ENCODE results near the gene CERS6.

The CERS6 gene

DNA sequence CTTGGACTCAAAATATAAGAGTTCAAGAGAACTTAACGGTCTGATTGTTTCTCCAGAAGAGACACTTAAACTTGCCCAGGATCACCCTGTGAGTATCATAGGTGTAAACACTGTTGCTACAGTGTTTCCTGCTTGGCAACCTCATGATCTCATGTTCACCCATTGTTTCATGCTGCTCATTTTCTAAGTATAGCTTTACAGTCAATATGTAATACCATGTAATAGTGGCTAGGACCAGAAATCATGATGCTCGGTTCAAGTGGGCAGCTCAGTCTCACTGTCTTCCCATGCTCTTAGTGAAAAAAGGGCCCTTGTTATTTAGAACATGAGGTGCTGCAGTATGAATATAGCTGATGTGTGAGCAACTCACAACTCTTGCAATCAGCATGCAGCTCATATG is 157.5 kb downstream of the CERS6 start:
- Histone ChIP-seq H3K4me1 (ENCODE audit: control insufficient read depth, insufficient read depth, low read length) (no peaks in the 10 kb centered on the region), H3K36me3 (ENCODE audit: control insufficient read depth in 2 of 2, insufficient read depth in 1 of 2, low read length in 2 of 2) (no peaks in the 10 kb centered on the region), H3K27ac (ENCODE audit: extremely low read depth, low read depth, low read length) (no peak overlapping the region), H3K4me3 (ENCODE audit: low read depth, low read length) (no peak overlapping the region), H3K9me3 (ENCODE audit: control insufficient read depth, insufficient read depth, low read depth, low read length) (no peaks in the 10 kb centered on the region)
- TF ChIP-seq ZNF157 (tag by site-specific recombination; IDR thresholded peaks at IDR 0.05): no peak
- TF ChIP-seq GLI2 (tag by site-specific recombination; IDR thresholded peaks at IDR 0.05; ENCODE audit: borderline replicate concordance, low read depth): no peak
- TF ChIP-seq, protein P1, sequence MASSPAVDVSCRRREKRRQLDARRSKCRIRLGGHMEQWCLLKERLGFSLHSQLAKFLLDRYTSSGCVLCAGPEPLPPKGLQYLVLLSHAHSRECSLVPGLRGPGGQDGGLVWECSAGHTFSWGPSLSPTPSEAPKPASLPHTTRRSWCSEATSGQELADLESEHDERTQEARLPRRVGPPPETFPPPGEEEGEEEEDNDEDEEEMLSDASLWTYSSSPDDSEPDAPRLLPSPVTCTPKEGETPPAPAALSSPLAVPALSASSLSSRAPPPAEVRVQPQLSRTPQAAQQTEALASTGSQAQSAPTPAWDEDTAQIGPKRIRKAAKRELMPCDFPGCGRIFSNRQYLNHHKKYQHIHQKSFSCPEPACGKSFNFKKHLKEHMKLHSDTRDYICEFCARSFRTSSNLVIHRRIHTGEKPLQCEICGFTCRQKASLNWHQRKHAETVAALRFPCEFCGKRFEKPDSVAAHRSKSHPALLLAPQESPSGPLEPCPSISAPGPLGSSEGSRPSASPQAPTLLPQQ (tag by site-specific recombination; IDR thresholded peaks at IDR 0.05): no peak
- TF ChIP-seq, protein P2, sequence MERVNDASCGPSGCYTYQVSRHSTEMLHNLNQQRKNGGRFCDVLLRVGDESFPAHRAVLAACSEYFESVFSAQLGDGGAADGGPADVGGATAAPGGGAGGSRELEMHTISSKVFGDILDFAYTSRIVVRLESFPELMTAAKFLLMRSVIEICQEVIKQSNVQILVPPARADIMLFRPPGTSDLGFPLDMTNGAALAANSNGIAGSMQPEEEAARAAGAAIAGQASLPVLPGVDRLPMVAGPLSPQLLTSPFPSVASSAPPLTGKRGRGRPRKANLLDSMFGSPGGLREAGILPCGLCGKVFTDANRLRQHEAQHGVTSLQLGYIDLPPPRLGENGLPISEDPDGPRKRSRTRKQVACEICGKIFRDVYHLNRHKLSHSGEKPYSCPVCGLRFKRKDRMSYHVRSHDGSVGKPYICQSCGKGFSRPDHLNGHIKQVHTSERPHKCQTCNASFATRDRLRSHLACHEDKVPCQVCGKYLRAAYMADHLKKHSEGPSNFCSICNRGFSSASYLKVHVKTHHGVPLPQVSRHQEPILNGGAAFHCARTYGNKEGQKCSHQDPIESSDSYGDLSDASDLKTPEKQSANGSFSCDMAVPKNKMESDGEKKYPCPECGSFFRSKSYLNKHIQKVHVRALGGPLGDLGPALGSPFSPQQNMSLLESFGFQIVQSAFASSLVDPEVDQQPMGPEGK (tag by site-specific recombination; IDR thresholded peaks at IDR 0.05): no peak
- no peak for TF ChIP-seq TSHZ1 (tag by site-specific recombination; IDR thresholded peaks at IDR 0.05; ENCODE audit: borderline replicate concordance)
- no peak for TF ChIP-seq ZNF214 (tag by site-specific recombination; IDR thresholded peaks at IDR 0.05; ENCODE audit: borderline replicate concordance)
- TF ChIP-seq ZNF501 (tag by site-specific recombination; IDR thresholded peaks at IDR 0.05): no peak
- ChIA-PET CTCF (interaction anchor here (1.2 kb wide), 1 partner anchor 10 kb away, joined by 3 read pairs; no protein-coding TSS in a partner anchor), POLR2A (no interaction called here)

DNA sequence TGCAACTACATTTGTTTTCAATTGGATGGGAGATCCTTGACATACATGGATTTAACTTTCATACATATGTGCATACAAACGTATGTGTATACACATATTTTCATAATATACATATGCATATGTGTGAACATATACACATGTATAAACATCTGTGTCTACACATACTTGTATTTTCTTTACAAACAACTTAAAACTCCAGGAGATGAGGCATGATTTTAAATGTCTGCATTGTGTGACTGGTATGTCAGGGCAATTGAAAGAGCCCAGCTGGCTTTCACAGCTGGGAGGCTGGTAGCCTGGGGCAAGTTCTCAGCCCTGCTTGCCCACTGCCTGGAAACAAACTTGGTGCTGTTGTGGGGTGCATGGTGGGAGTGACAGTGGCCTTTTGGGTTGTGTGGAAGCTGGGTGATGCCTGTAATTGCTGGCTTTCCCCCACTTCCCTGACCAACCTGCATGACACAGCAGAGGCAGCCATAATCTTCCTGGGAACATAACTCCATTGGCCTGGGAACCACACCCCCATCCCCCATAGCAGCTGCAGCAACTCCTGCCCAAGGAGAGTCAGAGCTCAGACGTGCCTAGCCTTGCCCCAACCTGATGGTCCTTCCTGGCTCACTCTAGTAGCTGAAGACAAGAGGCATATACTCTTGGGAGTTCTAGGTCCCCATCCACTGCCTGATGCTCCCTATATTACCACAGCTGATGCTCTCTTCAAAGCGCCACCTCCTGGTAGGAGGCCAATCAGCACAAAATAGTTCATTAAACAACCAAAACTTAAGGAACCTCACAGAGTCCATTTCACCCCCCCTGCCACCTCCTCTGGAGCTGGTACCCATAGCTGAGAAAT is 158.3 kb downstream of the CERS6 start:
- no peaks in the 10 kb centered on the region for H3K9me3 ChIP-seq (ENCODE audit: control insufficient read depth, insufficient read depth, low read depth, low read length)

GRCh38 chr2:168620554-168620953 is 164.5 kb downstream of the CERS6 start:
- Histone ChIP-seq H3K27ac (ENCODE audit: extremely low read depth, low read depth, low read length) (no peak overlapping the region), H3K9me3 (ENCODE audit: control insufficient read depth, insufficient read depth, low read depth, low read length) (no peaks in the 10 kb centered on the region), H3K4me3 (ENCODE audit: low read depth, low read length) (no peak overlapping the region), H3K36me3 (ENCODE audit: control insufficient read depth in 2 of 2, insufficient read depth in 1 of 2, low read length in 2 of 2) (no peaks in the 10 kb centered on the region), H3K4me1 (ENCODE audit: control insufficient read depth, insufficient read depth, low read length) (no peaks in the 10 kb centered on the region)
- ChIA-PET CTCF (interaction anchor here (0.7 kb wide), 1 partner anchor 259 kb away, joined by 3 read pairs; no protein-coding TSS in a partner anchor), POLR2A (no interaction called here)
- TF ChIP-seq RBAK (tag by site-specific recombination; IDR thresholded peaks at IDR 0.05): no peak
- TF ChIP-seq, protein P3, sequence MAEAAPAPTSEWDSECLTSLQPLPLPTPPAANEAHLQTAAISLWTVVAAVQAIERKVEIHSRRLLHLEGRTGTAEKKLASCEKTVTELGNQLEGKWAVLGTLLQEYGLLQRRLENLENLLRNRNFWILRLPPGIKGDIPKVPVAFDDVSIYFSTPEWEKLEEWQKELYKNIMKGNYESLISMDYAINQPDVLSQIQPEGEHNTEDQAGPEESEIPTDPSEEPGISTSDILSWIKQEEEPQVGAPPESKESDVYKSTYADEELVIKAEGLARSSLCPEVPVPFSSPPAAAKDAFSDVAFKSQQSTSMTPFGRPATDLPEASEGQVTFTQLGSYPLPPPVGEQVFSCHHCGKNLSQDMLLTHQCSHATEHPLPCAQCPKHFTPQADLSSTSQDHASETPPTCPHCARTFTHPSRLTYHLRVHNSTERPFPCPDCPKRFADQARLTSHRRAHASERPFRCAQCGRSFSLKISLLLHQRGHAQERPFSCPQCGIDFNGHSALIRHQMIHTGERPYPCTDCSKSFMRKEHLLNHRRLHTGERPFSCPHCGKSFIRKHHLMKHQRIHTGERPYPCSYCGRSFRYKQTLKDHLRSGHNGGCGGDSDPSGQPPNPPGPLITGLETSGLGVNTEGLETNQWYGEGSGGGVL (tag by site-specific recombination; IDR thresholded peaks at IDR 0.05): no peak
- TF ChIP-seq, protein P4, sequence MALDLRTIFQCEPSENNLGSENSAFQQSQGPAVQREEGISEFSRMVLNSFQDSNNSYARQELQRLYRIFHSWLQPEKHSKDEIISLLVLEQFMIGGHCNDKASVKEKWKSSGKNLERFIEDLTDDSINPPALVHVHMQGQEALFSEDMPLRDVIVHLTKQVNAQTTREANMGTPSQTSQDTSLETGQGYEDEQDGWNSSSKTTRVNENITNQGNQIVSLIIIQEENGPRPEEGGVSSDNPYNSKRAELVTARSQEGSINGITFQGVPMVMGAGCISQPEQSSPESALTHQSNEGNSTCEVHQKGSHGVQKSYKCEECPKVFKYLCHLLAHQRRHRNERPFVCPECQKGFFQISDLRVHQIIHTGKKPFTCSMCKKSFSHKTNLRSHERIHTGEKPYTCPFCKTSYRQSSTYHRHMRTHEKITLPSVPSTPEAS (tag by site-specific recombination; IDR thresholded peaks at IDR 0.05): no peak
- TF ChIP-seq ZNF274 (IDR thresholded peaks at IDR 0.05; ENCODE audit: low read length): no peak
- TF ChIP-seq ZNF274 (tag by site-specific recombination; IDR thresholded peaks at IDR 0.05; ENCODE audit: borderline replicate concordance): no peak
- no peak for TF ChIP-seq ZNF391 (tag by site-specific recombination; IDR thresholded peaks at IDR 0.05; ENCODE audit: borderline replicate concordance, low read depth)
- TF ChIP-seq ZNF394 (tag by site-specific recombination; IDR thresholded peaks at IDR 0.05; ENCODE audit: borderline replicate concordance): no peak
- TF ChIP-seq ZNF48 (tag by site-specific recombination; IDR thresholded peaks at IDR 0.05): no peak
- TF ChIP-seq ZNF335 (tag by site-specific recombination; conservative IDR thresholded peaks at IDR 0.05): no peak
- no peak for TF ChIP-seq ZNF24 (tag by site-specific recombination; IDR thresholded peaks at IDR 0.05)

More for the DNA sequence above, 158.3 kb downstream of the CERS6 start:
- ChIA-PET POLR2A (no interaction called here), CTCF (interaction anchor here (0.6 to 1.2 kb wide), 3 partner anchors 9 to 730 kb away, joined by 3 to 4 read pairs (median 3); no protein-coding TSS in a partner anchor)
- Histone ChIP-seq H3K4me3 (ENCODE audit: low read depth, low read length) (no peak overlapping the region), H3K27ac (ENCODE audit: extremely low read depth, low read depth, low read length) (no peak overlapping the region), H3K36me3 (ENCODE audit: control insufficient read depth in 2 of 2, insufficient read depth in 1 of 2, low read length in 2 of 2) (no peaks in the 10 kb centered on the region), H3K4me1 (ENCODE audit: control insufficient read depth, insufficient read depth, low read length) (no peaks in the 10 kb centered on the region)
- TF ChIP-seq ZNF664 (tag by site-specific recombination; IDR thresholded peaks at IDR 0.05): no peak
- no peak for TF ChIP-seq ZNF221 (tag by site-specific recombination; IDR thresholded peaks at IDR 0.05; ENCODE audit: borderline replicate concordance)
- no peak for TF ChIP-seq ZNF239 (tag by site-specific recombination; IDR thresholded peaks at IDR 0.05)
